HepG2 (cell line): ENCODE results near the gene SRR. TPM values are rescaled to one million over a fixed set of nuclear protein-coding genes. Genes with fewer than 3 reads are reported as not detected.

Source experiments
- ATF7 ChIP-seq, 2 experiments: fragments of 450-650 bp in 1 of 2; sonication (generic) in 1 of 2; formaldehyde crosslinking in 1 of 2; IDR thresholded peaks; 2 replicates each; pipeline versions ENCODE4 v1.4.0 to v1.6.1; 2016 to 2020; ENCODE audit warnings: antibody characterized with exemption in 1 of 2, mild to moderate bottlenecking in 1 of 2, missing genetic modification reagents in 1 of 2
- ELF3 ChIP-seq: IDR thresholded peaks from 2 replicates; pipeline ENCODE4 v1.6.1; 2016; ENCODE audit warnings: missing genetic modification reagents, missing compliant biosample characterization
- FUBP1 ChIP-seq: sonication (generic); formaldehyde crosslinking; IDR thresholded peaks from 2 replicates; pipeline ENCODE4 v1.5.1; 2020; ENCODE audit warnings: missing genetic modification reagents, mild to moderate bottlenecking, borderline replicate concordance
- HNF4A ChIP-seq: sonication (generic); formaldehyde crosslinking; IDR thresholded peaks from 2 replicates; pipeline ENCODE4 v1.4.0; 2020; ENCODE audit warnings: missing genetic modification reagents
- KAT7 ChIP-seq: IDR thresholded peaks from 2 replicates; pipeline ENCODE4 v1.6.1; 2018; ENCODE audit warnings: borderline replicate concordance, missing compliant biosample characterization
- KLF15 ChIP-seq: sonication (generic); formaldehyde crosslinking; IDR thresholded peaks from 2 replicates; pipeline ENCODE4 v1.8.1; 2023; ENCODE audit warnings: borderline replicate concordance, mild to moderate bottlenecking, inconsistent platforms, missing genetic modification reagents, mixed read lengths
- MYC ChIP-seq: sonication (generic); formaldehyde crosslinking; IDR thresholded peaks from 2 replicates; pipeline ENCODE4 v1.9.0; 2021; ENCODE audit warnings: missing genetic modification reagents, borderline replicate concordance
- POGK ChIP-seq: sonication (generic); formaldehyde crosslinking; conservative IDR thresholded peaks from 2 replicates; pipeline ENCODE4 v1.8.0; 2022; ENCODE audit warnings: mild to moderate bottlenecking, moderate library complexity, missing genetic modification reagents
- POLR2A ChIP-seq, 2 experiments: IDR thresholded peaks; 2 replicates each; pipeline ENCODE4 v1.6.1; 2011; ENCODE audit warnings: low read depth in 2 of 2, low read length in 2 of 2, mild to moderate bottlenecking in 1 of 2, moderate library complexity in 1 of 2; ENCODE audit not compliant: insufficient read depth in 1 of 2
- REPIN1 ChIP-seq: sonication (generic); formaldehyde crosslinking; IDR thresholded peaks from 2 replicates; pipeline ENCODE4 v1.8.0; 2022; ENCODE audit warnings: missing genetic modification reagents, low read depth, mild to moderate bottlenecking, borderline replicate concordance
- SMYD3 ChIP-seq: sonication (generic); formaldehyde crosslinking; IDR thresholded peaks from 2 replicates; pipeline ENCODE4 v1.8.1; 2023; ENCODE audit warnings: mild to moderate bottlenecking, missing genetic modification reagents
- TAF1 ChIP-seq: sonication (generic); formaldehyde crosslinking; IDR thresholded peaks from 2 replicates; pipeline ENCODE4 v1.4.0; 2020; ENCODE audit warnings: missing genetic modification reagents
- THAP8 ChIP-seq: sonication (generic); formaldehyde crosslinking; IDR thresholded peaks from 2 replicates; pipeline ENCODE4 v1.5.1; 2020; ENCODE audit warnings: missing genetic modification reagents, mild to moderate bottlenecking, borderline replicate concordance
- ZNF282 ChIP-seq: fragments of 450-650 bp; IDR thresholded peaks from 2 replicates; pipeline ENCODE4 v1.6.1; 2018; ENCODE audit not compliant: partially characterized antibody
- ZNF674 ChIP-seq: sonication (generic); formaldehyde crosslinking; IDR thresholded peaks from 2 replicates; pipeline ENCODE4 v1.5.0; 2020; ENCODE audit warnings: low read depth, mild to moderate bottlenecking, missing genetic modification reagents
- ZNF713 ChIP-seq: sonication (generic); formaldehyde crosslinking; IDR thresholded peaks from 2 replicates; pipeline ENCODE4 v1.4.0; 2020; ENCODE audit warnings: mild to moderate bottlenecking, missing genetic modification reagents
- ZNF746 ChIP-seq: sonication (generic); formaldehyde crosslinking; IDR thresholded peaks from 2 replicates; pipeline ENCODE4 v1.8.0; 2022; ENCODE audit warnings: mild to moderate bottlenecking, missing genetic modification reagents
- ZNF792 ChIP-seq: IDR thresholded peaks from 2 replicates; pipeline ENCODE4 v1.6.1; 2016
- polyA plus RNA-seq, 8 experiments: library from polyadenylated mRNA; depleted of rRNA in 3 of 8; stranded (reverse) in 7 of 8; unstranded in 1 of 8; fragments of >200 nt; fragmentation: Illumina TruSeq in 4 of 8; extraction: Trizol in 4 of 8; gene quantifications; 2 replicates each; pipeline versions ENCODE4 v1.2.1 to v1.2.3, GENCODE V29; 2011 to 2016; ENCODE audit warnings: low read depth in 4 of 8, missing spikeins in 1 of 8, mixed read lengths in 1 of 8; ENCODE audit not compliant: insufficient read depth in 1 of 8
- total RNA-seq, 5 experiments: library from RNA; depleted of rRNA; stranded (reverse); fragments of >200 nt; fragmentation: Illumina TruSeq; extraction: Trizol; gene quantifications; 2 replicates each; pipeline ENCODE4 v1.2.3, GENCODE V29; 2016; ENCODE audit warnings: low read depth in 1 of 5
- TF ChIP-seq, protein P1 (sequence below): sonication (generic); formaldehyde crosslinking; IDR thresholded peaks from 2 replicates; pipeline ENCODE4 v1.9.0; 2021; ENCODE audit warnings: missing genetic modification reagents, borderline replicate concordance
- TF ChIP-seq, protein P2 (sequence below): sonication (generic); formaldehyde crosslinking; IDR thresholded peaks from 2 replicates; pipeline ENCODE4 v1.8.1; 2023; ENCODE audit warnings: mild to moderate bottlenecking, missing genetic modification reagents

Gene SRR
- total and polyA plus RNA-seq, 2 of the 13 experiments (the other 11 are each of a cell fraction or from before 2014, with no cell fraction given): 3.6 to 7.8 TPM

DNA sequence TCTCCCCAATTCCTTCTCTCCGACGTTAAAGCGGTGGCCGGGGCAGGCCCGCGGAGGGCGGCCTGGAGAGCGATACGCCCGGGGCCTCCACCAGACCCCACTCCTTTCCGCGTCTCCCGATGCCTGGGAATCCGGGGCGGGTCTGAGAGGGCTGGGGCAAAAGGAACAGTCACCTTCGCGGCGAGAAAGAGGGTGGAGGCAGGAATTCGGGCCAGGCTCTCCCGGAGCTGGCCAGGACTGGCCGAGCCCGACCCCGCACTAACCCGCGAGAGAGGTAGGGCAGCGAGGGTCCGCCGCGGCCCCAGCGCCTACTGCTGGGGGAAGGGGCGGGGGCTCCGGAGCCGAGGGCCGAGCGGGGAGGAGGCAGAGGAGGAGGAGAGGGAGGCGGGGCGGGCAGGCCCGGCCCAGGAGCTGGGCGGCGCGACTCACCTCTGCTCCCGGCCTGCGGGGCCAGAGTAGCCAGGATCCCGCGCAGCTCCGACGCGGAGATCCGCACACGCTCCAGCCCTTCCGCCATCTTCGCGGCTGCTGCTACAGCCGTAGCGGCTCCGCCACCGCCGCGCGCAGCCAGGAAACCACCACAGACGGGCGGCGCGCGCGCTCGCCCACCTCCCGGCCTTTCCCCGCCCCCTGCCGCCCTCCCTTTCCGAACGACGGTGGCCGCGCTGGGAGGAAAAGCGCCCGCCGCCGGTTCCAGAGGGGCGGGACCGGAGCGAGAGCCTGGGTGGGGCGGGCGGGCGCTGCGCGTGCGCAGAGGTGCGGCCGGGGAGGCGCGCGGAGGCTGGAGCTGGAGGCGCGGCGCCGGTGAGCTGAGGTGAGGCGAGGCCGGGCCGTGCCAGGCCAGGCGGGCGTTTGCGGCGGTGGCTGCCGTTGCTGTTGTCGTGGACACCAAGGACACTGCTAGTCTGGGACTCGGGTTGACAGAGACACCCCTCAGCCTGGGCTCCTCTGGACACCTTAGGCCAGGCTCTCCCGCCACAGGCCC, at the start of gene SRR, which contains the start of gene SMG6 (continued):
- TF ChIP-seq FUBP1 (CRISPR knock-in tag): no peak
- TF ChIP-seq, protein P1, sequence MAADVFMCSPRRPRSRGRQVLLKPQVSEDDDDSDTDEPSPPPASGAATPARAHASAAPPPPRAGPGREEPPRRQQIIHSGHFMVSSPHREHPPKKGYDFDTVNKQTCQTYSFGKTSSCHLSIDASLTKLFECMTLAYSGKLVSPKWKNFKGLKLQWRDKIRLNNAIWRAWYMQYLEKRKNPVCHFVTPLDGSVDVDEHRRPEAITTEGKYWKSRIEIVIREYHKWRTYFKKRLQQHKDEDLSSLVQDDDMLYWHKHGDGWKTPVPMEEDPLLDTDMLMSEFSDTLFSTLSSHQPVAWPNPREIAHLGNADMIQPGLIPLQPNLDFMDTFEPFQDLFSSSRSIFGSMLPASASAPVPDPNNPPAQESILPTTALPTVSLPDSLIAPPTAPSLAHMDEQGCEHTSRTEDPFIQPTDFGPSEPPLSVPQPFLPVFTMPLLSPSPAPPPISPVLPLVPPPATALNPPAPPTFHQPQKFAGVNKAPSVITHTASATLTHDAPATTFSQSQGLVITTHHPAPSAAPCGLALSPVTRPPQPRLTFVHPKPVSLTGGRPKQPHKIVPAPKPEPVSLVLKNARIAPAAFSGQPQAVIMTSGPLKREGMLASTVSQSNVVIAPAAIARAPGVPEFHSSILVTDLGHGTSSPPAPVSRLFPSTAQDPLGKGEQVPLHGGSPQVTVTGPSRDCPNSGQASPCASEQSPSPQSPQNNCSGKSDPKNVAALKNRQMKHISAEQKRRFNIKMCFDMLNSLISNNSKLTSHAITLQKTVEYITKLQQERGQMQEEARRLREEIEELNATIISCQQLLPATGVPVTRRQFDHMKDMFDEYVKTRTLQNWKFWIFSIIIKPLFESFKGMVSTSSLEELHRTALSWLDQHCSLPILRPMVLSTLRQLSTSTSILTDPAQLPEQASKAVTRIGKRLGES (CRISPR knock-in tag): no peak
- TF ChIP-seq POGK: peak; percentile 18; the same call in 1 of the 2 replicates
- TF ChIP-seq, protein P2, sequence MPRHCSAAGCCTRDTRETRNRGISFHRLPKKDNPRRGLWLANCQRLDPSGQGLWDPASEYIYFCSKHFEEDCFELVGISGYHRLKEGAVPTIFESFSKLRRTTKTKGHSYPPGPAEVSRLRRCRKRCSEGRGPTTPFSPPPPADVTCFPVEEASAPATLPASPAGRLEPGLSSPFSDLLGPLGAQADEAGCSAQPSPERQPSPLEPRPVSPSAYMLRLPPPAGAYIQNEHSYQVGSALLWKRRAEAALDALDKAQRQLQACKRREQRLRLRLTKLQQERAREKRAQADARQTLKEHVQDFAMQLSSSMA (CRISPR knock-in tag): no peak
- no peak for TF ChIP-seq ZNF713 (CRISPR knock-in tag)
- peak; percentile 45; the same call in 1 of the 2 replicates for TF ChIP-seq ZNF792 (CRISPR knock-in tag)
- TF ChIP-seq TAF1 (CRISPR knock-in tag): peak; percentile 83
- TF ChIP-seq HNF4A: no peak
- peak; percentile 36; the same call in 1 of the 2 replicates for TF ChIP-seq ELF3
- peak; percentile 95 for TF ChIP-seq THAP8 (CRISPR knock-in tag)
- 0 out of 2 replicates have a peak, but pooled peaks have one; percentile 2 for TF ChIP-seq KLF15
- TF ChIP-seq ZNF674: 0 out of 2 replicates have a peak, but pooled peaks have one; percentile 85
- peak; percentile 66; the same call in 1 of the 2 replicates for TF ChIP-seq KAT7 (CRISPR knock-in tag)
- peak; percentile 83 to 91 for TF ChIP-seq POLR2A (IDR thresholded peaks at IDR 0.05; ENCODE audit: insufficient read depth in 1 of 2, low read depth in 2 of 2, low read length in 2 of 2)
- TF ChIP-seq MYC (CRISPR knock-in tag): peak; percentile 76; the same call in 1 of the 2 replicates
- no peak for TF ChIP-seq ATF7 (IDR thresholded peaks at IDR 0.05)
- no peak for TF ChIP-seq ATF7 (CRISPR knock-in tag; IDR thresholded peaks at IDR 0.05)
- peak; percentile 71; the same call in 1 of the 2 replicates for TF ChIP-seq REPIN1
- no peak for TF ChIP-seq ZNF282
- peak; percentile 51; the same call in 1 of the 2 replicates for TF ChIP-seq ZNF746 (CRISPR knock-in tag)
- no peak for TF ChIP-seq SMYD3 (CRISPR knock-in tag)
